Lower leg skin (tissue), 4 donors: ENCODE measurements around the gene C4B. TPM values are rescaled to one million over a fixed set of nuclear protein-coding genes. Genes with fewer than 3 reads are reported as not detected.

Experiments
- DNase-seq, 2 donors: peaks; one replicate each; pipeline ENCODE4 v3.0.0-alpha.2; 2019; ENCODE audit warnings: low spot score in 2 of 2
- H3K4me3 ChIP-seq: fragments of 200-600 bp; sonication (generic); 2 replicates; pipeline ENCODE4 v1.5.1; 2017; ENCODE audit warnings: mild to moderate bottlenecking, low read depth; ENCODE audit not compliant: poor library complexity, severe bottlenecking
- CTCF ChIP-seq, 3 donors: fragments of 450-650 bp; IDR thresholded peaks; one replicate each; pipeline ENCODE4 v1.5.1; 2016; ENCODE audit warnings: antibody characterized with exemption in 3 of 3, mild to moderate bottlenecking in 3 of 3, moderate library complexity in 2 of 3
- POLR2A ChIP-seq, 2 donors: fragments of 450-650 bp; IDR thresholded peaks; one replicate each; pipeline ENCODE4 v1.6.1; 2016 to 2017; ENCODE audit warnings: antibody characterized with exemption in 2 of 2, mild to moderate bottlenecking in 1 of 2, moderate library complexity in 1 of 2
- WGBS, 2 donors: methylation state at CpG; one replicate each; pipeline ENCODE4 v1.1.5; 2018; 5-methylcytosine and 5-hydroxymethylcytosine counted together
- intact Hi-C: fragments of 100-400 bp; cut with DNase I; formaldehyde crosslinking; loops from one replicate; pipeline ENCODE4 v1.15.0; 2023; ENCODE audit warnings: low total_unique reads
- total RNA-seq, 4 donors: library from RNA; depleted of rRNA; stranded (reverse); fragments of >200 nt; gene quantifications; one replicate each; pipeline ENCODE4 v1.1.0, GENCODE V29; 2016

The C4B gene
- total RNA-seq, 4 donors from 2014 or later: 4.5 to 12.1 (median 6.3) TPM

GRCh38 chr6:32083812-32084768, 69.5 kb downstream of the C4B start:
- intact Hi-C loops: no loop called here
- DNase-seq: no peak
- H3K4me3 ChIP-seq: no peak overlapping the region
- no peak for TF ChIP-seq CTCF (IDR thresholded peaks at IDR 0.05)
- TF ChIP-seq POLR2A (IDR thresholded peaks at IDR 0.05): no peak
- WGBS, 2 donors: 92 to 95% methylated on average over 22 of the region's 22 CpGs

GRCh38 chr6:32084780-32085179, 70.2 kb downstream of the C4B start:
- intact Hi-C loops: no loop called here
- no peak overlapping the region for H3K4me3 ChIP-seq
- no peak for DNase-seq
- TF ChIP-seq POLR2A (IDR thresholded peaks at IDR 0.05) (no peak), CTCF (IDR thresholded peaks at IDR 0.05) (no peak)
- 96% methylated on average over 2 of the region's 2 CpGs for WGBS, 2 donors

Other genes with a start within 250 kb of the C4B start
- 1 to 10 TPM in 3 of 4 donors, under 1 TPM in 1; 0.49 to 4.8 (median 1.4) TPM for gene VWA7, start 237.5 kb upstream of the C4B start, total RNA-seq
- gene VARS1, start 219.0 kb upstream of the C4B start, total RNA-seq: 10 to 100 TPM; 39.2 to 53.9 (median 46.9) TPM
- gene LSM2, start 207.8 kb upstream of the C4B start, total RNA-seq: 10 to 100 TPM; 24.7 to 34.5 (median 28.7) TPM
- gene HSPA1L, start 199.5 kb upstream of the C4B start, total RNA-seq: 1 to 10 TPM; 1.3 to 2.3 (median 1.8) TPM
- 100 to 1,000 TPM; 237 to 342 (median 321) TPM for gene HSPA1A, start 199.3 kb upstream of the C4B start, total RNA-seq
- 100 to 1,000 TPM; 378 to 549 (median 420) TPM for gene HSPA1B, start 187.1 kb upstream of the C4B start, total RNA-seq
- 10 to 100 TPM; 29.1 to 47.6 (median 39.6) TPM for gene NEU1, start 152.0 kb upstream of the C4B start, total RNA-seq
- gene SLC44A4, start 135.8 kb upstream of the C4B start, total RNA-seq: 1 to 10 TPM; 1.6 to 5.2 (median 3.2) TPM
- 10 to 100 TPM; 25.5 to 39.3 (median 33.6) TPM for gene EHMT2, start 117.1 kb upstream of the C4B start, total RNA-seq
- 1 to 10 TPM in 1 of 4 donors, under 1 TPM in 3; 0.25 to 1.6 (median 0.77) TPM for gene ZBTB12, start 112.7 kb upstream of the C4B start, total RNA-seq
- 1 to 10 TPM; 4.9 to 7.7 (median 6.7) TPM for gene C2, start 87.1 kb upstream of the C4B start, total RNA-seq
- 10 to 100 TPM in 1 of 4 donors, 1 to 10 TPM in 3; 1.4 to 13.1 (median 4.5) TPM for gene CFB, start 68.7 kb upstream of the C4B start, total RNA-seq
- 10 to 100 TPM; 53.2 to 88.2 (median 83.4) TPM for gene NELFE, start 55.8 kb upstream of the C4B start, total RNA-seq
- 10 to 100 TPM; 23.3 to 57.8 (median 32.3) TPM for gene SKIC2, start 55.6 kb upstream of the C4B start, total RNA-seq
- gene DXO, start 42.7 kb upstream of the C4B start, total RNA-seq: 10 to 100 TPM; 14.6 to 19.9 (median 16.4) TPM
- 10 to 100 TPM in 1 of 4 donors, 1 to 10 TPM in 3; 5.6 to 10.4 (median 7.4) TPM for gene C4A, start 32.7 kb upstream of the C4B start, total RNA-seq
- gene CYP21A2, start 23.6 kb downstream of the C4B start, total RNA-seq: 1 to 10 TPM in 1 of 4 donors, under 1 TPM in 2, not detected in 1; 0.27 to 3.9 (median 0.88) TPM
- gene TNXB, start 94.5 kb downstream of the C4B start, total RNA-seq: 100 to 1,000 TPM in 1 of 4 donors, 10 to 100 TPM in 3; 24.9 to 155 (median 46.3) TPM
- 100 to 1,000 TPM in 1 of 4 donors, 10 to 100 TPM in 3; 46.8 to 102 (median 54.1) TPM for gene ATF6B, start 113.5 kb downstream of the C4B start, total RNA-seq
- 10 to 100 TPM in 1 of 4 donors, 1 to 10 TPM in 3; 5.8 to 12.5 (median 8.0) TPM for gene FKBPL, start 115.5 kb downstream of the C4B start, total RNA-seq
- 1 to 10 TPM in 2 of 4 donors, under 1 TPM in 2; 0.56 to 2.6 (median 0.94) TPM for gene PRRT1, start 137.1 kb downstream of the C4B start, total RNA-seq
- 100 to 1,000 TPM in 1 of 4 donors, 10 to 100 TPM in 3; 36.6 to 220 (median 56.9) TPM for gene PPT2, start 139.3 kb downstream of the C4B start, total RNA-seq
- 10 to 100 TPM; 12.5 to 40.8 (median 18.6) TPM for gene EGFL8, start 149.8 kb downstream of the C4B start, total RNA-seq
- gene AGPAT1, start 161.3 kb downstream of the C4B start, total RNA-seq: 10 to 100 TPM; 18.8 to 53.2 (median 28.0) TPM
- gene RNF5, start 163.6 kb downstream of the C4B start, total RNA-seq: 10 to 100 TPM; 52.4 to 75.3 (median 56.8) TPM
- gene AGER, start 169.5 kb downstream of the C4B start, total RNA-seq: 1 to 10 TPM in 3 of 4 donors, under 1 TPM in 1; 0.56 to 4.1 (median 2.3) TPM
- 10 to 100 TPM; 49.2 to 63.9 (median 55.8) TPM for gene PBX2, start 175.4 kb downstream of the C4B start, total RNA-seq
- 1 to 10 TPM in 3 of 4 donors, under 1 TPM in 1; 0.69 to 7.5 (median 4.3) TPM for gene GPSM3, start 177.8 kb downstream of the C4B start, total RNA-seq
- gene NOTCH4, start 209.3 kb downstream of the C4B start, total RNA-seq: 10 to 100 TPM in 1 of 4 donors, 1 to 10 TPM in 3; 6.3 to 10.4 (median 7.8) TPM